ENCODE results near the gene DHH.

DNA sequence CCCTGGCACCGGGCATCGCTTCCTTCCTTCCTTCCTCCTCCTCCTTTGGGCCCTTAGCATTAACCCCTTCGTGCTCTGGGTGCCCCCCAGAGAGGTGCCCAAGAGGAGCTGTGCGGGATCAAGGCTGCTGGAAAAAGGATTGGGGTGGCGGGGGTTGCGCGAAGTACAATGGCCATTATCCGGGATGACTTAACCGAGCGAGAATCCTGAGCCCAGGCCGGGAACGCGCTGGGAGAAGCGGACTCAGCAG is 2.8 kb downstream of the DHH start:
- TF ChIP-seq, protein P1, sequence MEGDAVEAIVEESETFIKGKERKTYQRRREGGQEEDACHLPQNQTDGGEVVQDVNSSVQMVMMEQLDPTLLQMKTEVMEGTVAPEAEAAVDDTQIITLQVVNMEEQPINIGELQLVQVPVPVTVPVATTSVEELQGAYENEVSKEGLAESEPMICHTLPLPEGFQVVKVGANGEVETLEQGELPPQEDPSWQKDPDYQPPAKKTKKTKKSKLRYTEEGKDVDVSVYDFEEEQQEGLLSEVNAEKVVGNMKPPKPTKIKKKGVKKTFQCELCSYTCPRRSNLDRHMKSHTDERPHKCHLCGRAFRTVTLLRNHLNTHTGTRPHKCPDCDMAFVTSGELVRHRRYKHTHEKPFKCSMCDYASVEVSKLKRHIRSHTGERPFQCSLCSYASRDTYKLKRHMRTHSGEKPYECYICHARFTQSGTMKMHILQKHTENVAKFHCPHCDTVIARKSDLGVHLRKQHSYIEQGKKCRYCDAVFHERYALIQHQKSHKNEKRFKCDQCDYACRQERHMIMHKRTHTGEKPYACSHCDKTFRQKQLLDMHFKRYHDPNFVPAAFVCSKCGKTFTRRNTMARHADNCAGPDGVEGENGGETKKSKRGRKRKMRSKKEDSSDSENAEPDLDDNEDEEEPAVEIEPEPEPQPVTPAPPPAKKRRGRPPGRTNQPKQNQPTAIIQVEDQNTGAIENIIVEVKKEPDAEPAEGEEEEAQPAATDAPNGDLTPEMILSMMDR (IDR thresholded peaks at IDR 0.05; ENCODE audit: insufficient read depth, low read length, poor library complexity, severe bottlenecking): no peak
- TF ChIP-seq EZH2phosphoT487 (conservative IDR thresholded peaks at IDR 0.05; ENCODE audit: low read length): no peak
